H9 (cell line): ENCODE results near the gene ABHD16A. TPM values are rescaled to one million over a fixed set of nuclear protein-coding genes. Genes with fewer than 3 reads are reported as not detected.

ENCODE experiments used
- DNase-seq: peaks from one replicate; pipeline ENCODE4 v3.0.0-alpha.2; 2017
- H2AFZ ChIP-seq: one replicate; pipeline ENCODE4 v1.6.1; 2013; ENCODE audit warnings: mild to moderate bottlenecking, low read length, control low read depth, moderate library complexity
- H2AK5ac ChIP-seq: 2 replicates; pipeline ENCODE4 v1.6.1; 2013; ENCODE audit warnings: low read length, control low read depth, mixed read lengths; ENCODE audit not compliant: insufficient read length
- H2BK120ac ChIP-seq: one replicate; pipeline ENCODE4 v1.6.1; 2013; ENCODE audit warnings: low read depth, mild to moderate bottlenecking, low read length, control low read depth, inconsistent platforms; ENCODE audit not compliant: poor library complexity, severe bottlenecking
- H2BK12ac ChIP-seq: 2 replicates; pipeline ENCODE4 v1.6.1; 2013; ENCODE audit warnings: low read length, control low read depth, mixed read lengths, low read depth; ENCODE audit not compliant: insufficient read length
- H2BK15ac ChIP-seq: 2 replicates; pipeline ENCODE4 v1.6.1; 2013; ENCODE audit warnings: low read depth, low read length, control low read depth
- H2BK20ac ChIP-seq: one replicate; pipeline ENCODE4 v1.6.1; 2013; ENCODE audit warnings: low read depth, mild to moderate bottlenecking, low read length, control low read depth, inconsistent platforms; ENCODE audit not compliant: poor library complexity, severe bottlenecking
- H2BK5ac ChIP-seq: 2 replicates; pipeline ENCODE4 v1.6.1; 2013; ENCODE audit warnings: low read length, control low read depth, mixed read lengths; ENCODE audit not compliant: insufficient read length
- H3K14ac ChIP-seq: 2 replicates; pipeline ENCODE4 v1.6.1; 2013; ENCODE audit warnings: low read length, control low read depth; ENCODE audit not compliant: insufficient read depth
- H3K18ac ChIP-seq: 2 replicates; pipeline ENCODE4 v1.6.1; 2013; ENCODE audit warnings: low read depth, mild to moderate bottlenecking, mixed read lengths, low read length, control low read depth; ENCODE audit not compliant: insufficient read length
- H3K23ac ChIP-seq: 2 replicates; pipeline ENCODE4 v1.6.1; 2013; ENCODE audit warnings: low read length, control low read depth, mixed read lengths, low read depth; ENCODE audit not compliant: insufficient read length
- H3K23me2 ChIP-seq: 2 replicates; pipeline ENCODE4 v1.6.1; 2013; ENCODE audit warnings: low read depth, mild to moderate bottlenecking, mixed read lengths, low read length, control low read depth; ENCODE audit not compliant: insufficient read length, poor library complexity, severe bottlenecking
- H3K27ac ChIP-seq: 2 replicates; pipeline ENCODE4 v1.5.1; 2013; ENCODE audit warnings: low read length, control low read depth, mixed read lengths, low read depth; ENCODE audit not compliant: insufficient read length
- H3K27me3 ChIP-seq: 2 replicates; pipeline ENCODE4 v1.6.1; 2013; ENCODE audit warnings: low read length, control low read depth, inconsistent platforms; ENCODE audit not compliant: insufficient read depth
- H3K4ac ChIP-seq: 2 replicates; pipeline ENCODE4 v1.6.1; 2013; ENCODE audit warnings: low read depth, mild to moderate bottlenecking, control low read depth, inconsistent platforms, low read length, moderate library complexity
- H3K4me1 ChIP-seq: 2 replicates; pipeline ENCODE4 v1.6.1; 2013; ENCODE audit warnings: low read length, control low read depth, inconsistent platforms; ENCODE audit not compliant: insufficient read depth
- H3K4me2 ChIP-seq: 2 replicates; pipeline ENCODE4 v1.6.1; 2013; ENCODE audit warnings: low read length, control low read depth, mixed read lengths; ENCODE audit not compliant: insufficient read length, insufficient read depth
- H3K56ac ChIP-seq: 2 replicates; pipeline ENCODE4 v1.6.1; 2013; ENCODE audit warnings: low read depth, mild to moderate bottlenecking, mixed read lengths, low read length, control low read depth; ENCODE audit not compliant: insufficient read length
- H3K79me1 ChIP-seq: 2 replicates; pipeline ENCODE4 v1.6.1; 2013; ENCODE audit warnings: low read depth, mild to moderate bottlenecking, moderate library complexity, low read length, control low read depth, inconsistent platforms; ENCODE audit not compliant: insufficient read depth, poor library complexity, severe bottlenecking
- H3K79me2 ChIP-seq: 2 replicates; pipeline ENCODE4 v1.6.1; 2013; ENCODE audit warnings: low read length, control low read depth, inconsistent platforms; ENCODE audit not compliant: insufficient read depth
- H3K9ac ChIP-seq: 2 replicates; pipeline ENCODE4 v1.6.1; 2013; ENCODE audit warnings: low read length, control low read depth, mixed read lengths; ENCODE audit not compliant: insufficient read length; ENCODE audit errors: extremely low read depth
- H3K9me3 ChIP-seq: one replicate; pipeline ENCODE4 v1.6.1; 2013; ENCODE audit warnings: low read depth, low read length, inconsistent platforms; ENCODE audit not compliant: control insufficient read depth
- H3T11ph ChIP-seq: one replicate; pipeline ENCODE4 v1.6.1; 2013; ENCODE audit warnings: mild to moderate bottlenecking, low read length, control low read depth, inconsistent platforms
- H4K20me1 ChIP-seq: one replicate; pipeline ENCODE4 v1.6.1; 2013; ENCODE audit not compliant: control insufficient read depth, insufficient read length, insufficient read depth
- H4K5ac ChIP-seq: 2 replicates; pipeline ENCODE4 v1.6.1; 2013; ENCODE audit warnings: low read depth, mild to moderate bottlenecking, mixed read lengths, low read length, control low read depth; ENCODE audit not compliant: insufficient read length
- H4K8ac ChIP-seq: replicated peaks from 2 replicates; pipeline ENCODE4 v1.6.1; 2013; ENCODE audit warnings: low read length, control low read depth, mixed read lengths, low read depth; ENCODE audit not compliant: insufficient read length
- H4K91ac ChIP-seq: 2 replicates; pipeline ENCODE4 v1.6.1; 2013; ENCODE audit warnings: low read depth, mild to moderate bottlenecking, moderate library complexity, mixed read lengths, low read length, control low read depth; ENCODE audit not compliant: insufficient read length
- H3K27ac Mint-ChIP-seq, 3 experiments: 2 replicates in 2 of 3; 3 replicates in 1 of 3; pipeline ENCODE4 v1.8.0; 2020 to 2021; ENCODE audit warnings: mixed read lengths in 3 of 3, mild to moderate bottlenecking in 1 of 3, moderate library complexity in 1 of 3
- H3K27me3 Mint-ChIP-seq: 2 replicates; pipeline ENCODE4 v1.8.0; 2021; ENCODE audit warnings: low read depth, mild to moderate bottlenecking, moderate library complexity, mixed read lengths
- H3K36me3 Mint-ChIP-seq, 3 experiments: 2 replicates in 2 of 3; 3 replicates in 1 of 3; pipeline ENCODE4 v1.8.0; 2020 to 2021; ENCODE audit warnings: low read depth in 3 of 3, mixed read lengths in 3 of 3; ENCODE audit not compliant: insufficient read depth in 1 of 3
- H3K4me1 Mint-ChIP-seq, 2 experiments: 2 replicates each; pipeline ENCODE4 v1.8.0; 2020; ENCODE audit warnings: mixed read lengths in 2 of 2
- H3K4me3 Mint-ChIP-seq, 2 experiments: 2 replicates in 1 of 2; 3 replicates in 1 of 2; pipeline ENCODE4 v1.8.0; 2020 to 2021; ENCODE audit warnings: mild to moderate bottlenecking in 2 of 2, mixed read lengths in 2 of 2, moderate library complexity in 1 of 2
- H3K9me3 Mint-ChIP-seq, 2 experiments: 2 replicates in 1 of 2; 3 replicates in 1 of 2; pipeline ENCODE4 v1.8.0; 2020; ENCODE audit warnings: mild to moderate bottlenecking in 2 of 2, mixed read lengths in 2 of 2, moderate library complexity in 1 of 2
- CTCF ChIP-seq: fragments of 200-600 bp; sonication (generic); conservative IDR thresholded peaks from 3 replicates; pipeline ENCODE4 v1.8.0; 2021; ENCODE audit warnings: antibody characterized with exemption, mild to moderate bottlenecking
- WGBS: extraction: QIAGEN DNeasy Blood & Tissue Kit; methylation state at CpG from one replicate; pipeline ENCODE4 v1.1.7; 2013; ENCODE audit warnings: missing lambda C conversion rate, low lambda C conversion rate, mixed read lengths; ENCODE audit not compliant: insufficient read length; ENCODE audit errors: extremely low coverage; 5-methylcytosine and 5-hydroxymethylcytosine counted together
- total RNA-seq: library from RNA; stranded (reverse); gene quantifications from 2 replicates; pipeline ENCODE4 v1.2.1, GENCODE V29; 2021

Gene ABHD16A
- total RNA-seq, 1 experiment from 2014 or later, result 34.4 TPM

- Histone ChIP-seq H2BK120ac (no peak overlapping the region), H4K5ac (no peak overlapping the region), H3K23me2 (no peaks in the 10 kb centered on the region), H3K18ac (no peak overlapping the region), H4K91ac (no peak overlapping the region), H2AFZ (peak overlapping the region; percentile 83), H3K4me1 (peaks cover 10% of the 10 kb centered on the region; the same call in 1 of the 2 replicates), H4K20me1 (no peaks in the 10 kb centered on the region), H2BK12ac (no peak overlapping the region), H3K9ac (no peak overlapping the region), H3T11ph (no peak overlapping the region), H3K27me3 (no peaks in the 10 kb centered on the region), H3K4ac (no peak overlapping the region), H3K9me3 (no peaks in the 10 kb centered on the region), H3K14ac (no peak overlapping the region), H4K8ac (no peak overlapping the region), H2AK5ac (no peak overlapping the region), H2BK15ac (no peak overlapping the region), H3K56ac (no peak overlapping the region), H3K23ac (no peak overlapping the region), H2BK5ac (no peak overlapping the region), H2BK20ac (no peak overlapping the region), H3K27ac (no peak overlapping the region), H3K4me2 (no peak overlapping the region), H3K79me1 (no peaks in the 10 kb centered on the region), H3K79me2 (no peaks in the 10 kb centered on the region)
- H3K27me3 Mint-ChIP-seq, result peaks cover under 1% of the 10 kb centered on the region
- TF ChIP-seq CTCF, result peak; percentile 62
- H3K27ac Mint-ChIP-seq, result peak overlapping the region; percentile 39 to 81 (median 59); a peak in 5 of 7 replicates
- WGBS, result no CpG with 5 or more reads among the region's 10 CpGs
- H3K9me3 Mint-ChIP-seq, result no peaks in the 10 kb centered on the region
- peak; percentile 85 for DNase-seq
- no peaks in the 10 kb centered on the region for H3K36me3 Mint-ChIP-seq
- H3K4me1 Mint-ChIP-seq, result peaks cover 38 to 49% of the 10 kb centered on the region in 2 experiments
- H3K4me3 Mint-ChIP-seq, result peak overlapping the region in 1 of 2 experiments; percentile 60; a peak in 2 of 5 replicates
Measured at GRCh38 chr6:31717499-31718222, 14.5 kb upstream of the ABHD16A start.
